Fibroblast of the aortic adventitia (primary cell): ENCODE data around the gene IMP4. TPM values are rescaled to one million over a fixed set of nuclear protein-coding genes. Genes with fewer than 3 reads are reported as not detected.

Source experiments
- DNase-seq: peaks from one replicate; pipeline ENCODE4 v3.0.0-alpha.2; 2010; ENCODE audit warnings: low read depth
- H3K4me3 ChIP-seq: 2 replicates; pipeline ENCODE4 v1.5.1; 2011; ENCODE audit warnings: low read depth, mild to moderate bottlenecking, control low read depth, low read length, moderate library complexity
- total RNA-seq: library from RNA; depleted of rRNA; stranded (reverse); fragments of >200 nt; gene quantifications from 2 replicates; pipeline ENCODE4 v1.2.3, GENCODE V29; 2012; ENCODE audit warnings: low replicate concordance
- TF ChIP-seq, protein P1 (sequence below): IDR thresholded peaks from 2 replicates; pipeline ENCODE4 v1.5.1; 2011; ENCODE audit warnings: mild to moderate bottlenecking, low read length, control low read depth, inconsistent platforms; ENCODE audit not compliant: insufficient read depth

IMP4 gene
- total RNA-seq, 1 donor = 59.0 TPM

DNA sequence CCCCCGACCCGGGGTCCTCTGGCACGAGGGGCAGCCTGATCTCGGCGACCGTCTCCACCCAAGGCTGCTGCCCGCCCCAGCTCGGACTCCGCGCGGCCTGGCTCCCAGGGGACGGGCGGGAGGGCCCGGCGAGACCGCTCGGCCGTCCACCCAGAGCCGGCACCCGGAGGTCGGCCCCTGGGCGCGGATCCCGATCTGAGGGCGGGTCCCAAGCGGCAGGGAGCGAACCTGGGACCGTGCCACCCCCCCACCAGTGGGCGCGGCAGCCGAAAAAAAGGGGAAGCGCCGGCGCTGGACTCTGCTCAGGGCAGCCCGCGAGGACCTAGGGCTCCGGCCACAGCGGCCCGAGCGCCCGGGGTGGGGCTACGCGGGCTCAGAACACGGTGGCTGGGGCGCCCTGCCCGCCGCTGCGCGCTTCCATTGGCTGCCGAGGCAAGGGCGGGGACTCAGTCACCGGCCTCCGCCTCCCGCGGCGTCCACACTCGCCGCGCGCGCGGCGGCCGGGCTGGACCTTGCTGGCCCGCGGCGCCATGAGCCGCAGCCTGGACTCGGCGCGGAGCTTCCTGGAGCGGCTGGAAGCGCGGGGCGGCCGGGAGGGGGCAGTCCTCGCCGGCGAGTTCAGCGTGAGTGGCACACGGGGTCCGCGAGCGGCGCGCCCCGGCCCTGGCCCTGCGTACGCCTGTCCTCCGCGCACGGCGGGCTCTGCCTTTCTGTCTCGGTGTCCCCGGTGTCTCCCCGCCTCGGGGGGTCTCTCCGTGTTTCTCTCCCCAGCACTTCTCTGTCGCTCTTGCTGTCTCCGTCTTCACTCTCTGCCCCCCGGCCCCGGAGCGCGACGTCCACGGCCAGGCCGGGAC is 13.1 kb downstream of the IMP4 start, which contains the start of gene PTPN18:
TSS of gene PTPN18 (plus strand) at position 479 of the 854 bp plus-strand sequence. CDS start at position 531, 52 bp downstream.
- H3K4me3 ChIP-seq = peak within 1 kb of the TSS; percentile 77
- DNase-seq = peak; percentile 82
- TF ChIP-seq, protein P1, sequence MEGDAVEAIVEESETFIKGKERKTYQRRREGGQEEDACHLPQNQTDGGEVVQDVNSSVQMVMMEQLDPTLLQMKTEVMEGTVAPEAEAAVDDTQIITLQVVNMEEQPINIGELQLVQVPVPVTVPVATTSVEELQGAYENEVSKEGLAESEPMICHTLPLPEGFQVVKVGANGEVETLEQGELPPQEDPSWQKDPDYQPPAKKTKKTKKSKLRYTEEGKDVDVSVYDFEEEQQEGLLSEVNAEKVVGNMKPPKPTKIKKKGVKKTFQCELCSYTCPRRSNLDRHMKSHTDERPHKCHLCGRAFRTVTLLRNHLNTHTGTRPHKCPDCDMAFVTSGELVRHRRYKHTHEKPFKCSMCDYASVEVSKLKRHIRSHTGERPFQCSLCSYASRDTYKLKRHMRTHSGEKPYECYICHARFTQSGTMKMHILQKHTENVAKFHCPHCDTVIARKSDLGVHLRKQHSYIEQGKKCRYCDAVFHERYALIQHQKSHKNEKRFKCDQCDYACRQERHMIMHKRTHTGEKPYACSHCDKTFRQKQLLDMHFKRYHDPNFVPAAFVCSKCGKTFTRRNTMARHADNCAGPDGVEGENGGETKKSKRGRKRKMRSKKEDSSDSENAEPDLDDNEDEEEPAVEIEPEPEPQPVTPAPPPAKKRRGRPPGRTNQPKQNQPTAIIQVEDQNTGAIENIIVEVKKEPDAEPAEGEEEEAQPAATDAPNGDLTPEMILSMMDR = peak; percentile 36

DNA sequence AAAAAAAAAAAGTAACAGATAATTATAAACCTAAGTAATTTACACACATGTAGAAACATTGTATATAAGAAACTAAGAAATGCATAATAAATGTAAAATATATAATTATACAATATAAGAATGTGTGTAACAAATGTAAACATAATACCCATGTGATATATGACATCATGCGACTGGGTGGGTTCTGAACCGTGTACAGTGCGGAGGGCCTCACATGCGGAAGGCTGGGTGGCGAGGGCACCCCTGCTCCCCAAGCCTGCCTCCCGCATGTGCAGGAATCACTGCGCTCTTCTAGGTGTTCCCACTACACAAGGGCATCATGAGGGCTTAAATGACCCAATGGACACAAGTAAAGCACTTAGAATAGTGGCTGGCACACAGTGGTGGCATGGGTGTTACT is 15.2 kb downstream of the IMP4 start:
- DNase-seq = no peak
- TF ChIP-seq, protein P1 = no peak
- H3K4me3 ChIP-seq = no peak overlapping the region

DNA sequence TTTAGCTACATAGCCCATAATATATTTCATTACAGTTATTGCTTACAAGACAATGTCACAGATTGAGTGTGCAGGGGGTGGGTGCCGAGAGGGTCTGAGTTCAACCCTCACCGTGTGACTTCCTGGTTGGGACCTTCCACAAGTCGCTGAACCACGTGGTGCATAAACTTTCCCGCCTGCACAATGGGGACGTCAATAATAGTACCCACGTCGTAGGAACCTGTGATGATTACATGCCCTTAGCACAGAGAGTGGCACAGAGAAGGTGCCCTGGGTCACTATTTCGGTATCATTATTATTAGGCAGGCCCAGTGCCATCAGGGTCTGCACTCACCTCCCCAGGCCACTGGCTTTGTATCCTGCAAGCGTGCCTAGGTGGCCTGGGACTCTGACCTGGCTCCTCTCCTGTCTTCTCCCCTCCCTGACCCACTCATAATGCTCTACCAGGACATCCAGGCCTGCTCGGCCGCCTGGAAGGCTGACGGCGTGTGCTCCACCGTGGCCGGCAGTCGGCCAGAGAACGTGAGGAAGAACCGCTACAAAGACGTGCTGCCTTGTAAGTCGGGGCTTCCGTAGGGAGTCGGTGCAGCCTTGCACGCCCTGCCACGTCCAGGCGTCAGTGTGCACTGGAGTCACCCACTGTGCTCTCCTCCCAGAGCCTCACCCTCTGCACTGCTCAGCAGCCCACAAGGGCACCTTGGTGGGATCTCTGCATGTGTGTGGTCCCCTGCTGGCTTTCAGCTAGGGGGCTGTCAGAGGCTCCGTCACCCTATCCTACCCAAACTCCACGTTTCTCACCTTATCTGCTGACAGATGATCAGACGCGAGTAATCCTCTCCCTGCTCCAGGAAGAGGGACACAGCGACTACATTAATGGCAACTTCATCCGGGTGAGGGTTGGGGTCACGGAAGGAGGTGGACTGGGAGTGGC is 16.0 kb downstream of the IMP4 start:
- TF ChIP-seq, protein P1 = no peak
- no peak for DNase-seq
- no peak overlapping the region for H3K4me3 ChIP-seq

DNA sequence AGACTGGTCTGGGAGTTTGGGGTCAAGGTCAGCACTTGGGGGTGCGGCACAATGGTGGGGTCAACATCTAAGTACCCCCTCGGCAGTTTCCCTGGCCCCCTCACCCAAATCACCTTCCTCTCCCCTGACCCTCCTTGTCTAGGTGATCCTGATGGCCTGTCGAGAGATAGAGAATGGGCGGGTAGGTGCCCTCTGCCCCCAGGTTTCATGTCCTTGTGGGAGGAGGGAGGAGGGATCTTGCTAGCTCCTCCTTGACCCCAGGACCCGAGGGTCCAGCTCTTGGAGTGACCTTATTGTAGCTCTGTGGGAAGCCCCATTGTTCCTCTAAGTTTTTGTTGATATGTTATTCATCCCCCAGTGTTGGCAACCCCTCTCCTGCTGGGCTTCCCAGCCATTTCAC is 16.8 kb downstream of the IMP4 start:
- H3K4me3 ChIP-seq = no peak overlapping the region
- TF ChIP-seq, protein P1 = no peak
- DNase-seq = no peak

DNA sequence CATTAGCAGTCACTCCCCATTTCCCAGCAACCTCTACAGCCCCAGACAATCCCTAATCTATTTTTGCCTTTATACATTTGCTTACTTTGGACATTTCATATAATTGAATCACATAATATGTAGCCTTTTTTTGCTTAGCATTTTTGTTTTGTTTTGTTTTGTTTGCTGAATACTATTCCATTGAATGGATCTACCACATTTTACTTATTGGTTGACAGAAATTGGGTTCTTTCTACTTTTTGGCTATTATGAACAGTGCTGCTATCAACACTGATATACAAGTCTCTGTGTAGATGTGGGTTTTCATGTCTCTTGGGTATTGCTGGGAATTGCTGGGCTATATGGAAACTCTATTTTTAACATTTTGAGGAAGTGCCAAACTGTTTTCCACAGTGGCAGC is 20.8 kb downstream of the IMP4 start:
- DNase-seq = no peak
- H3K4me3 ChIP-seq = no peak overlapping the region
- TF ChIP-seq, protein P1 = no peak

DNA sequence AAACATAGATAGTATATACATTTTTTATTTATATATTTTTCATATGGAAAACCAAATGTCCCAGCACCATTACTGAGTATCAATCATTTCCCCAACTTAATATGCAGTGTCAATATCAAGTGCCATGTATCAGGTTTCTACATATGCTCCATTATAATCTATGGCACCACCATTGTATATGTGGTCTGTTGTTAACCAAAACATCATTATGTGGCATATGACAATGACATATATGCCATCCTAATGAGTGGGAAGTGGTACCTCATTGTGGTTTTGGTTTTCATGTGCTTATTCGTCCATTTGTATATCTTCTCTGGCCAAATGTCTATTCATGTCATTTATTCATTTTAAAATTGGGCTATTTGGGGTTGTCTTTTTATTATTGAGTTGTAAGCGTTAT is 22.4 kb downstream of the IMP4 start:
- TF ChIP-seq, protein P1 = no peak
- DNase-seq = no peak
- no peak overlapping the region for H3K4me3 ChIP-seq
